DMS53 treated with DMSO at 0.1 percent for 48 hours (cell line): ENCODE data around the gene MPPED2.

Experiments
- DNase-seq: peaks from one replicate; lab custom pipeline; 2025; ENCODE audit not compliant: unreplicated experiment; lab: John Stamatoyannopoulos, UW

Gene MPPED2

GRCh38 chr11:30455025-30455424 lies 131.1 kb downstream of the MPPED2 start:
- no peak for DNase-seq

- no peak for DNase-seq
Observed at GRCh38 chr11:30454541-30454940, 131.6 kb downstream of the MPPED2 start.

GRCh38 chr11:30454111-30454510 lies 132.0 kb downstream of the MPPED2 start:
- no peak for DNase-seq

- DNase-seq: no peak
Observed at GRCh38 chr11:30453705-30454104, 132.4 kb downstream of the MPPED2 start.

GRCh38 chr11:30452842-30453241 lies 133.3 kb downstream of the MPPED2 start:
- no peak for DNase-seq

GRCh38 chr11:30452114-30452513 lies 134.0 kb downstream of the MPPED2 start:
- no peak for DNase-seq

- DNase-seq: no peak
Observed at GRCh38 chr11:30451626-30452025, 134.5 kb downstream of the MPPED2 start.

GRCh38 chr11:30451167-30451566 lies 135.0 kb downstream of the MPPED2 start:
- no peak for DNase-seq

GRCh38 chr11:30447058-30447640 lies 139.0 kb downstream of the MPPED2 start:
- no peak for DNase-seq

GRCh38 chr11:30446520-30446919 lies 139.6 kb downstream of the MPPED2 start:
- no peak for DNase-seq

- no peak for DNase-seq
Observed at GRCh38 chr11:30445056-30445455, 141.1 kb downstream of the MPPED2 start.

GRCh38 chr11:30440510-30440909 lies 145.6 kb downstream of the MPPED2 start:
- DNase-seq: no peak

- no peak for DNase-seq
Observed at GRCh38 chr11:30436801-30437200, 149.4 kb downstream of the MPPED2 start.

- no peak for DNase-seq
Observed at GRCh38 chr11:30435488-30435887, 150.7 kb downstream of the MPPED2 start.

- no peak for DNase-seq
Observed at GRCh38 chr11:30434901-30435300, 151.3 kb downstream of the MPPED2 start.

GRCh38 chr11:30433831-30434230 lies 152.3 kb downstream of the MPPED2 start:
- DNase-seq: no peak

- no peak for DNase-seq
Observed at GRCh38 chr11:30432716-30433115, 153.4 kb downstream of the MPPED2 start.

GRCh38 chr11:30432178-30432577 lies 154.0 kb downstream of the MPPED2 start:
- DNase-seq: no peak

- DNase-seq: no peak
Observed at GRCh38 chr11:30431127-30431814, 154.9 kb downstream of the MPPED2 start.

GRCh38 chr11:30429550-30429949 lies 156.6 kb downstream of the MPPED2 start:
- DNase-seq: no peak

GRCh38 chr11:30426781-30427180 lies 159.4 kb downstream of the MPPED2 start:
- no peak for DNase-seq

- no peak for DNase-seq
Observed at GRCh38 chr11:30424844-30425243, 161.3 kb downstream of the MPPED2 start.

GRCh38 chr11:30424321-30424720 lies 161.8 kb downstream of the MPPED2 start:
- DNase-seq: no peak
